ENCODE measurements around the gene MSANTD1.

MSANTD1 gene

DNA sequence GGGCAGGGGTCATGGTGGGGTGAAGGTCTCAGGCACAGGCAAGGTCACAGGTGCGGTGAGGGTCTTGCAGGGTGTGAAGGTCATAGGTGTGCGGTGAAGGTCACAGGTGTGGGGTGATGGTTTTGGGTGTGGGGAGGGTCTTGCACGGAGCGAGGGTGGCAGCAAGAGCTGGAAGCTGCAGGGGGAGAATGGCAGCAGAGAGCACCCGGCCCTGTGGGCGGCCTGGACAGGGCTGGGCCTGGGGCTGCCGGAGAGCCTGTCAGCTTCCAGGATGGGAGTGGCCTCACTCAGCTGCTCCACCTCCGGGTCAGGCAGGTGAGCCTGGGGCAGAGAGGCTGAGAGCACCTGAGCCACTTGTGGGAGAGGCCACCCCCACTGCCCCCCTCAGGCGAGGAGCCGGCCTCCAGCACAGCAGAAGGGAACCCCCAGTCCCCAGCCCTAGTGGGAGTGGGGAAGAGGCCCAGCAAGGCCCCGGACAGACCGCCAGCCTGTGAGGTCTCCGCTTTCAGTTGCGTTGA lies 1.5 kb downstream of the MSANTD1 start:
- DNase-seq: peak; percentile 57

DNA sequence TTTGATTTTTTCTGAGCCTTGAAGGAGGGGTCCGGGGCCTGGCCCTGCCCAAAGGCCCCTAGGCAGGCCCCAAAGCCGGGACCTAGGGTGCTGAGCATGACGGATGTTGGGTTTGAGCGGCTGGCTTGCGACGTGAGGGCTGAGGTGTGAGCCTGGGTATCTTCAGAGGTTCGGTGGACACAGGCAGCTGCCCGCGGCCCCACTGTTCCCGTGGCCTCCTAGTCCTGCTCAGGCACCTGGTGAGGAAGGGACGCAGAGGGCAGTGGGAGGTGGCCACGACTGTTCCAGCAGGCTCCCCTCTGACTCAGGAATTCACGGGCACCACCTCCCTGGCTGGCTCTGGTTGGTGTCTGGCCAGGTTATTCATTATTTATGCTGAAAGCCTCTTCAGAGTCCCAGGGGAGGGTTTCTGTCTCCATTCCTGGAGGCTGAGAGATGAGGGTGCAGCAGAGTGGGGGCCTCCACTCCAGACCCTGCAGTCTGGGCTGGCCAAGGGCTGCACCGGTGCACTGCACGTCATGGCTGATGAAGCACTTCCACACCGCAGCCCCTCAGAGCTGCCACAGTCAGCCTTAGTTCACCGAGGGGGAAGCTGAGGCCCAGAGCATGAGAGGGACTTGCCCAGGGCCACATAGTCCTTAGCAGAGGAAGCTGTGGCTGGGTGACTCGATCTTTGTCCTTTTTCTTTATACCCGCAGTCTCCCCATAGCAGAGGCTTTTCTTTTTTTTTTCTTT lies 2.2 kb downstream of the MSANTD1 start:
- peak; percentile 61 for DNase-seq

DNA sequence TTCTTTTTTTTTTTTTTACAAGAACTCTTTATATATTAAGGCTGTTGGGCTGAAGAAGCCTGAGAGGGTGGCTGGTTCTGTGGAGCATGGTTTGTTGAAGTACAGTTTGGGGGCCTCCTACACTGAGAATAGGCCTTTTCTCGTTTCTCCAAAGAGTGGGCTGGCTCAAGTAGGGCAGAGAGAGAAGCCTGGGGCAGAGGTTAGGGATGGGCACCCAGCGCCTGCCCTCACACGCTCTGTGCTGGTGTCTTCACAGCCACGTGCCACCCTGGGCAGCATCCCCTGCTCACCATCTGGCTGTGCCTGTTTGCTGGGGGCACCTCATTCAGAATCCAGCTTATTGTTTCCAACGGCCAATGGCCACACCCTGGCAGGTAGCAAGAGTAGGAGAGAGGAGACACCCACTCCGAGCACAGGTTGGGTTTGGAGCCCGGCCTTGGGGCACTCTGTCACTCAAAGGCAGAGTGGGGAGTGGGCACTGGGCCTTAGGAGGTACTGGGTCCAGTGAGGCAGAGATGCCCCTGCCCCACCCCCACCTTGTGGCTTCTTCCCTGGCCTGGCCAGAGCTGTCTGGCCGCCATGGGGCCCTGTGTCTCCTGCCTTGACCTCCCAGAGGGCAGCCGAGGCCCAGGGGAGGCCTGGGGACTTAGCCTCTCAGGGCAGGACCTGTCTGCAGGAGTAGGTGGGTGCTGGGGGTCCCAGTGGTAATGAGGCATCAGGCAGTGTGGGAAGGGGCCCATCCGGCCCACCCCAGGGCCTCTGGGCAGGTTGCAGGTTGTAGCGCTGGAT lies 2.9 kb downstream of the MSANTD1 start:
- no peak for DNase-seq

DNA sequence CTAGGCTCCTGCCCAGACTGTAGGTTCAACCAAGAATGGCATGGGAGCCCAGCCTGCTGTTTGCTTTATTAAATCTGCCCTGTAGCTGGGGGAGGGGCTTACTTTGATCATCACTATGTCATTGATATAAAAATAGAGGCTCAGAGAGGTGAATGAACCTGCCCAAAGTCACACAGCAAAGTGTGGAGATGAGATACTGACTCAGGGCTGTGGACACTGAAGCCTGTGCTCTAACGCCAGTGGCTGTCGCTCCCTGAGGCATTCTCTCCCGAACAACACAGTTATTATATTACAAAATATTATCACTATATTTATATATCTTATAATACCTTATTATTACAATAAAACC lies 3.5 kb downstream of the MSANTD1 start:
- no peak for DNase-seq

DNA sequence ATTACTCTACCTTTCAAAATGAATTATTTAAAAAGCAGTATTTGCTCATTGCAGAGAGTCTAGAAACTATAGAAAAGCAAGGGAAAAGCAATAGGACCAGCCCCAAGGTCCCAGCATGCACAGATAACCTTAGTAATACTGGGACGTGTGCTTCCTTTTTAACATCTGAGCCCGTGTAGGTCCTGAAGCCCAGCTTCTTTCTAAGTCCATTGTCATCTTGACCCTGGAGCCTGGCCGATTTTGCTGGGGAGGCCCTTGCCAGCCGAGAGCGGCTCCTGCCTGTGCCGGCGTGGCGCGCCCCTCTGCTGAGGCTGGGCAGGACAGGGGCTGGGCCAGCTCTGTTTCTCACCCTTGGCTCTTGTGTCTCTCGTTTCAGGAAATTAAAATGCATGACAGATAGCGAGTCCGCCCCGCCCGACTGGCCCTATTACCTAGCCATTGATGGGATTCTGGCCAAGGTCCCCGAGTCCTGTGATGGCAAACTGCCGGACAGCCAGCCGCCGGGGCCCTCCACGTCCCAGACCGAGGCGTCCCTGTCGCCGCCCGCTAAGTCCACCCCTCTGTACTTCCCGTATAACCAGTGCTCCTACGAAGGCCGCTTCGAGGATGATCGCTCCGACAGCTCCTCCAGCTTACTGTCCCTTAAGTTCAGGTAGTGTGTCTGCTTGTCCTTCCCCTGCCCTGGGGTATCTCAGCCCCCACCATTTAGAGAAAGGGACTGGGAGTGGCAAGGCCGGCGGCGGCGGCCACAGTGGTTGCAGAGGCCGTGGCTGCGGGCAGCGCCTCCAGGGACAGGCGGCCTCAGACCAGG lies 4.1 kb downstream of the MSANTD1 start:
- no peak for DNase-seq

DNA sequence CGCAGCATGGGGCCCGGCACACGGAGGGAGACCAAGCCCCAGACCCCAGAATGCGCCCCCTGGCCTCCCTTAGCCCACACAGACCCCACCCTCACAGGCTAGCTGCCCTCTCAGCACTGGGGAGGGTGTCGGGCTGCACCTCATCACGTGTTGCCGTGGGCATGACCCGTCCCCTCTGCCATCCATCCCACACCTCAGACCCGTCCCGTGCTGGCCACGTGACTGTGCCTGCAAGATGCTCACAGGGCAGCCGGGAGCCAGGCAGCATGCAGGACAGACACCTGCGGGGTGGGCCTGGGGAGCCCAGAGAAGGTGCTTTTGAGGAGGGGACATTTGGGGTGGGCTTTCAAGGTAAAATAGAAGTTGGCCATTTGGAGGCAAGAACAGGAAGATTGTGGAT lies 4.8 kb downstream of the MSANTD1 start:
- no peak for DNase-seq

- DNase-seq: no peak
Observed at GRCh38 chr4:3254302-3255131, 5.6 kb downstream of the MSANTD1 start.

GRCh38 chr4:3255611-3256186 lies 6.7 kb downstream of the MSANTD1 start:
- no peak for DNase-seq

DNA sequence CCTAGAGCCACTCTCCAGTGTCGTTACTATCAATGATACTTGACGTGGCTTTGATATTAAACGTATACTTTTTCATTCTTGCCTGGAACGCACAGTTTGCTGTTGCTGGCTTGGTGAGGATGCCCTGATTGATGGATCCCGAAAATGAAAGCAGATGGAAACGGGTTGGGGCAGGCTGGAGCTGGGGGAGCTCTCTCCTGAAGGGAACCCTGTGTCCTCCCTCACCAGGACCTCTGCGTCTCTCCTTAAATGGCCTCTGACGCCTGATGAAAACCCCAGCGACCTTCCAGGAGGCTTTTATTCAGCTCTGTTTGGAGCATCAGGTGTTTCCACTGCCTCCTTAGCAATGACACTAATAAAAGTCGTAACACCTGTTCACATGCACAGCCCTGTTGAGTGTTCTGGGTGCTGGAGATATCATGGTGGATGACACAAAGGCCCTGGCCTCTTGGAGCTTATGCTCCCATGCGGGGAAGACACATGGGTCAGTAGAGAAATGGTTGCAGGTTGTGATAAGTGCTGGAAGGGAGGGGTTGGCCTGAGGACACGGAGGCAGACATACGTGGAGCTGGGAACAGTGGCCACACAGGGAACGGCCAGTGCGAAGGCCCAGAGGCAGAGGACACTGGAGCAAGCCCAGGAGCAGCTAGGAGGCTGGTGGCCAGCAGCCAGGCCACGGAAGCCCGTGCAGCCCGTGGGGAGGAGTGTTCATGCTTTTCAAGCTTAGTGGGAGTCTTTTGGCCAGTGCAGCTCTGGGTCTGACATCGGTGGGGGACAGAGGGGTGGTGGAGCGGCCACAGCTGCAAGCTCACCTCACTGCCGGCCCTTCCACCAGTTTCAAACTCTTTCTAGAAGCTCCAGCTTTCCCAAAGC lies 7.5 kb downstream of the MSANTD1 start:
- DNase-seq: no peak

GRCh38 chr4:3257103-3257555 lies 8.2 kb downstream of the MSANTD1 start:
- peak; percentile 74 for DNase-seq

GRCh38 chr4:3257556-3258482 lies 8.9 kb downstream of the MSANTD1 start:
- peak; percentile 41 for DNase-seq

GRCh38 chr4:3261411-3262207 lies 12.7 kb downstream of the MSANTD1 start:
- DNase-seq: no peak

- no peak for DNase-seq
Observed at GRCh38 chr4:3262208-3263052, 13.5 kb downstream of the MSANTD1 start.

- DNase-seq: peak; percentile 29
Observed at GRCh38 chr4:3263053-3263875, 14.3 kb downstream of the MSANTD1 start.

DNA sequence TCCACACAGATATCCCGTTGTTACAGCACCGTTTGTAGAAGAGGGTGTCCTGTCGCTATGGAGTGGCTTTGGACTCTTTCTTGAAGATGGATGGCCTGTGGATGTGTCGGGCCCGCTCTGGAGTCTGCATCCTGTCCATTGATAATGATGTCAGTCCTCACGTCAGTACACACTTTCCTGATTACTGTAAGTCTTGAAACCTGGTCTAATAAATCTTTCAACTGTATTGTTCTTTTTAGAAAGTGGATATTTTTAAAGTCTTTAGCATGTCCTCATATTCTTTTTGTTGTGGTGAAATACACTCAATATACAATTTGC lies 14.9 kb downstream of the MSANTD1 start:
- no peak for DNase-seq

- no peak for DNase-seq
Observed at GRCh38 chr4:3266076-3266475, 17.1 kb downstream of the MSANTD1 start.

All from DMS79 (cell line).